HepG2 (cell line): Measurements from ENCODE around the gene KCNAB1. TPM values are rescaled to one million over a fixed set of nuclear protein-coding genes. Genes with fewer than 3 reads are reported as not detected.

ENCODE experiments used
- ARID3A ChIP-seq: IDR thresholded peaks from 2 replicates; pipeline ENCODE4 v1.6.1; 2012; ENCODE audit warnings: low read depth, low read length, improper control_type of control experiment
- ASH2L ChIP-seq: fragments of 300-600, 200-600 bp; sonication (generic); IDR thresholded peaks from 2 replicates; pipeline ENCODE4 v1.7.0; 2017; ENCODE audit warnings: low read depth, mild to moderate bottlenecking, moderate library complexity, mixed read lengths, low read length; ENCODE audit not compliant: insufficient read length
- BHLHE40 ChIP-seq: IDR thresholded peaks from 2 replicates; pipeline ENCODE4 v1.6.1; 2011; ENCODE audit warnings: low read length, improper control_type of control experiment
- CBX5 ChIP-seq: sonication (generic); formaldehyde crosslinking; IDR thresholded peaks from 2 replicates; pipeline ENCODE4 v1.4.0; 2020; ENCODE audit warnings: missing genetic modification reagents, borderline replicate concordance
- DMAP1 ChIP-seq: IDR thresholded peaks from 2 replicates; pipeline ENCODE4 v1.6.1; 2016
- ERF ChIP-seq: IDR thresholded peaks from 2 replicates; pipeline ENCODE4 v1.6.1; 2018; ENCODE audit warnings: missing biosample characterization, missing genetic modification reagents
- HIVEP1 ChIP-seq: sonication (generic); formaldehyde crosslinking; IDR thresholded peaks from 2 replicates; pipeline ENCODE4 v1.4.0; 2020; ENCODE audit warnings: mild to moderate bottlenecking, missing genetic modification reagents
- HNF4G ChIP-seq, 2 experiments: sonication (generic) in 1 of 2; formaldehyde crosslinking in 1 of 2; IDR thresholded peaks; 2 replicates each; pipeline versions ENCODE4 v1.4.0 to v1.6.1; 2011 to 2020; ENCODE audit warnings: borderline replicate concordance in 2 of 2, low read depth in 2 of 2, mild to moderate bottlenecking in 2 of 2, low read length in 1 of 2, missing genetic modification reagents in 1 of 2, moderate library complexity in 1 of 2
- KLF16 ChIP-seq, 2 experiments: sonication (generic) in 1 of 2; formaldehyde crosslinking in 1 of 2; IDR thresholded peaks; 2 replicates each; pipeline versions ENCODE4 v1.6.1 to v1.8.0; 2016 to 2023; ENCODE audit warnings: missing genetic modification reagents in 2 of 2, missing compliant biosample characterization in 1 of 2
- MED13 ChIP-seq: sonication (generic); formaldehyde crosslinking; IDR thresholded peaks from 2 replicates; pipeline ENCODE4 v1.5.0; 2020; ENCODE audit warnings: missing genetic modification reagents
- POGZ ChIP-seq: sonication (generic); formaldehyde crosslinking; IDR thresholded peaks from 2 replicates; pipeline ENCODE4 v1.4.0; 2020; ENCODE audit warnings: mild to moderate bottlenecking, missing genetic modification reagents
- RAD21 ChIP-seq: fragments of 450-650 bp; formaldehyde crosslinking; IDR thresholded peaks from 2 replicates; pipeline ENCODE4 v1.5.0; 2020; ENCODE audit warnings: mild to moderate bottlenecking
- SOX5 ChIP-seq: IDR thresholded peaks from 2 replicates; pipeline ENCODE4 v1.6.1; 2016; ENCODE audit warnings: borderline replicate concordance
- SPEN ChIP-seq: sonication (generic); formaldehyde crosslinking; IDR thresholded peaks from 2 replicates; pipeline ENCODE4 v1.5.1; 2020; ENCODE audit warnings: low read depth, mild to moderate bottlenecking, missing genetic modification reagents
- TEAD3 ChIP-seq: optimal IDR thresholded peaks from 2 replicates; pipeline ENCODE3; 2016; ENCODE audit warnings: borderline replicate concordance
- TFAP4 ChIP-seq: sonication (generic); IDR thresholded peaks from 2 replicates; pipeline ENCODE4 v1.6.1; 2016; ENCODE audit warnings: low read depth, borderline replicate concordance
- ZBTB21 ChIP-seq: sonication (generic); formaldehyde crosslinking; IDR thresholded peaks from 2 replicates; pipeline ENCODE4 v1.4.0; 2020; ENCODE audit warnings: missing genetic modification reagents
- ZFP1 ChIP-seq: IDR thresholded peaks from 2 replicates; pipeline ENCODE4 v1.6.1; 2016
- ZMYM3 ChIP-seq: sonication (generic); formaldehyde crosslinking; IDR thresholded peaks from 2 replicates; pipeline ENCODE4 v1.5.1; 2020; ENCODE audit warnings: mild to moderate bottlenecking, missing genetic modification reagents
- ZNF235 ChIP-seq: sonication (generic); formaldehyde crosslinking; IDR thresholded peaks from 2 replicates; pipeline ENCODE4 v1.8.1; 2023; ENCODE audit warnings: mild to moderate bottlenecking, missing genetic modification reagents, borderline replicate concordance
- ZNF264 ChIP-seq: sonication (generic); formaldehyde crosslinking; IDR thresholded peaks from 2 replicates; pipeline ENCODE4 v1.4.0; 2020; ENCODE audit warnings: missing genetic modification reagents
- ZNF317 ChIP-seq: sonication (generic); formaldehyde crosslinking; IDR thresholded peaks from 2 replicates; pipeline ENCODE4 v1.5.0; 2020; ENCODE audit warnings: mild to moderate bottlenecking, missing genetic modification reagents
- ZNF644 ChIP-seq: IDR thresholded peaks from 2 replicates; pipeline ENCODE4 v1.6.1; 2016; ENCODE audit warnings: low read depth
- ZNF709 ChIP-seq: sonication (generic); formaldehyde crosslinking; IDR thresholded peaks from 2 replicates; pipeline ENCODE4 v1.5.0; 2020; ENCODE audit warnings: mild to moderate bottlenecking, missing genetic modification reagents
- polyA plus RNA-seq, 8 experiments: library from polyadenylated mRNA; depleted of rRNA in 3 of 8; stranded (reverse) in 7 of 8; unstranded in 1 of 8; fragments of >200 nt; fragmentation: Illumina TruSeq in 4 of 8; extraction: Trizol in 4 of 8; gene quantifications; 2 replicates each; pipeline versions ENCODE4 v1.2.1 to v1.2.3, GENCODE V29; 2011 to 2016; ENCODE audit warnings: low read depth in 4 of 8, missing spikeins in 1 of 8, mixed read lengths in 1 of 8; ENCODE audit not compliant: insufficient read depth in 1 of 8
- total RNA-seq, 5 experiments: library from RNA; depleted of rRNA; stranded (reverse); fragments of >200 nt; fragmentation: Illumina TruSeq; extraction: Trizol; gene quantifications; 2 replicates each; pipeline ENCODE4 v1.2.3, GENCODE V29; 2016; ENCODE audit warnings: low read depth in 1 of 5
- TF ChIP-seq, protein P1 (sequence below): sonication (generic); formaldehyde crosslinking; IDR thresholded peaks from 2 replicates; pipeline ENCODE4 v1.5.0; 2020; ENCODE audit warnings: mild to moderate bottlenecking, missing genetic modification reagents, moderate library complexity
- TF ChIP-seq, protein P2 (sequence below): sonication (generic); formaldehyde crosslinking; IDR thresholded peaks from 2 replicates; pipeline ENCODE4 v1.4.0; 2020; ENCODE audit warnings: missing genetic modification reagents

The KCNAB1 gene
- total and polyA plus RNA-seq, 2 of the 13 experiments (the other 11 are each of a cell fraction or from before 2014, with no cell fraction given): not detected

DNA sequence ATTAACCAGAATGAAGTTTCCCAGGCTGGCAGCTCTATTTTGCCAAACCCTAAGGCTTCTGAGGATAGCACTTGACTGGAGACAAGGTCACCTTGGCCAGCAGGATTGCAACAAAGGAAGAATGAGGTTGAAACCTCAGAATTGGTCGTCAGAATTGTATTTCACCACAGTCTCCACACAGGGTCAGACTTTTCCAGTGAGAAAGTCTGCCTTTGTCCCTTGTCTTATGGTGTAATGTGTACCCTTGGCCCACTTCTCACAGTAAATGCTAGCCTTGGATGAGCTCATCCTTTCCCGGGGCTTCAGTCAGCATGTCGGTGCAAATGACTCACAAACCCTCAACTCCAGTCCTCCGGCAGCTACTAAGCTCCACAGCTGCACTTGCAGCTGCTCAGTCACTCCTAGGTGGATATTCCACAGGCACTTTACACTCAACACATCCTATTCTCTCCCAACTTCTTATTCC lies 414.8 kb downstream of the KCNAB1 start (continued):
- TF ChIP-seq, protein P1, sequence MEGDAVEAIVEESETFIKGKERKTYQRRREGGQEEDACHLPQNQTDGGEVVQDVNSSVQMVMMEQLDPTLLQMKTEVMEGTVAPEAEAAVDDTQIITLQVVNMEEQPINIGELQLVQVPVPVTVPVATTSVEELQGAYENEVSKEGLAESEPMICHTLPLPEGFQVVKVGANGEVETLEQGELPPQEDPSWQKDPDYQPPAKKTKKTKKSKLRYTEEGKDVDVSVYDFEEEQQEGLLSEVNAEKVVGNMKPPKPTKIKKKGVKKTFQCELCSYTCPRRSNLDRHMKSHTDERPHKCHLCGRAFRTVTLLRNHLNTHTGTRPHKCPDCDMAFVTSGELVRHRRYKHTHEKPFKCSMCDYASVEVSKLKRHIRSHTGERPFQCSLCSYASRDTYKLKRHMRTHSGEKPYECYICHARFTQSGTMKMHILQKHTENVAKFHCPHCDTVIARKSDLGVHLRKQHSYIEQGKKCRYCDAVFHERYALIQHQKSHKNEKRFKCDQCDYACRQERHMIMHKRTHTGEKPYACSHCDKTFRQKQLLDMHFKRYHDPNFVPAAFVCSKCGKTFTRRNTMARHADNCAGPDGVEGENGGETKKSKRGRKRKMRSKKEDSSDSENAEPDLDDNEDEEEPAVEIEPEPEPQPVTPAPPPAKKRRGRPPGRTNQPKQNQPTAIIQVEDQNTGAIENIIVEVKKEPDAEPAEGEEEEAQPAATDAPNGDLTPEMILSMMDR: peak; percentile 75
- peak; percentile 55 for TF ChIP-seq TFAP4
- 0 out of 2 replicates have a peak, but pooled peaks have one; percentile 18 for TF ChIP-seq BHLHE40
- peak; percentile 56; the same call in 1 of the 2 replicates for TF ChIP-seq CBX5
- TF ChIP-seq ZMYM3: peak; percentile 23; the same call in 1 of the 2 replicates
- no peak for TF ChIP-seq KLF16 (CRISPR knock-in tag; IDR thresholded peaks at IDR 0.05)
- 0 out of 2 replicates have a peak, but pooled peaks have one; percentile 22 for TF ChIP-seq ARID3A
- TF ChIP-seq ZNF644: peak; percentile 68
- TF ChIP-seq SOX5 (CRISPR knock-in tag): peak; percentile 75
- TF ChIP-seq HIVEP1 (CRISPR knock-in tag): no peak
- 0 out of 2 replicates have a peak, but pooled peaks have one; percentile 46 for TF ChIP-seq DMAP1
- TF ChIP-seq ZNF235: no peak
- TF ChIP-seq TEAD3 (CRISPR knock-in tag): peak; percentile 40
- TF ChIP-seq ERF (CRISPR knock-in tag): peak; percentile 53
- no peak for TF ChIP-seq ZNF264 (CRISPR knock-in tag)
- no peak for TF ChIP-seq ZFP1 (CRISPR knock-in tag)
- TF ChIP-seq, protein P2, sequence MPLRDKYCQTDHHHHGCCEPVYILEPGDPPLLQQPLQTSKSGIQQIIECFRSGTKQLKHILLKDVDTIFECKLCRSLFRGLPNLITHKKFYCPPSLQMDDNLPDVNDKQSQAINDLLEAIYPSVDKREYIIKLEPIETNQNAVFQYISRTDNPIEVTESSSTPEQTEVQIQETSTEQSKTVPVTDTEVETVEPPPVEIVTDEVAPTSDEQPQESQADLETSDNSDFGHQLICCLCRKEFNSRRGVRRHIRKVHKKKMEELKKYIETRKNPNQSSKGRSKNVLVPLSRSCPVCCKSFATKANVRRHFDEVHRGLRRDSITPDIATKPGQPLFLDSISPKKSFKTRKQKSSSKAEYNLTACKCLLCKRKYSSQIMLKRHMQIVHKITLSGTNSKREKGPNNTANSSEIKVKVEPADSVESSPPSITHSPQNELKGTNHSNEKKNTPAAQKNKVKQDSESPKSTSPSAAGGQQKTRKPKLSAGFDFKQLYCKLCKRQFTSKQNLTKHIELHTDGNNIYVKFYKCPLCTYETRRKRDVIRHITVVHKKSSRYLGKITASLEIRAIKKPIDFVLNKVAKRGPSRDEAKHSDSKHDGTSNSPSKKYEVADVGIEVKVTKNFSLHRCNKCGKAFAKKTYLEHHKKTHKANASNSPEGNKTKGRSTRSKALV (CRISPR knock-in tag): peak; percentile 41; the same call in 1 of the 2 replicates
- peak; percentile 55; the same call in 1 of the 2 replicates for TF ChIP-seq ZNF317 (CRISPR knock-in tag)
- TF ChIP-seq ZBTB21 (CRISPR knock-in tag): peak; percentile 80
- TF ChIP-seq POGZ: peak; percentile 77
- peak; percentile 56; the same call in 1 of the 2 replicates for TF ChIP-seq HNF4G (IDR thresholded peaks at IDR 0.05; ENCODE audit: borderline replicate concordance, low read depth, low read length)
- no peak for TF ChIP-seq HNF4G (CRISPR knock-in tag; IDR thresholded peaks at IDR 0.05; ENCODE audit: borderline replicate concordance, low read depth)
- TF ChIP-seq SPEN (CRISPR knock-in tag): peak; percentile 47; the same call in 1 of the 2 replicates
- peak; percentile 65 for TF ChIP-seq ASH2L
- TF ChIP-seq ZNF709 (CRISPR knock-in tag): no peak
- peak; percentile 67 for TF ChIP-seq RAD21 (CRISPR knock-in tag)
- TF ChIP-seq MED13 (CRISPR knock-in tag): no peak
